ENCODE data around the gene TMEM37. TPM values are rescaled to one million over a fixed set of nuclear protein-coding genes. Genes with fewer than 3 reads are reported as not detected.

TMEM37 gene
- total RNA-seq, 1 donor from 2014 or later = not detected

- FAIRE-seq (no peak), DNase-seq (ENCODE audit: low read depth) (no peak)
- no peak overlapping the region for H3K4me3 ChIP-seq (ENCODE audit: low read depth, low read length)
- no peaks in the 10 kb centered on the region for H3K27me3 ChIP-seq (ENCODE audit: control insufficient read depth, insufficient read depth, low read length)
- TF ChIP-seq, protein P1, sequence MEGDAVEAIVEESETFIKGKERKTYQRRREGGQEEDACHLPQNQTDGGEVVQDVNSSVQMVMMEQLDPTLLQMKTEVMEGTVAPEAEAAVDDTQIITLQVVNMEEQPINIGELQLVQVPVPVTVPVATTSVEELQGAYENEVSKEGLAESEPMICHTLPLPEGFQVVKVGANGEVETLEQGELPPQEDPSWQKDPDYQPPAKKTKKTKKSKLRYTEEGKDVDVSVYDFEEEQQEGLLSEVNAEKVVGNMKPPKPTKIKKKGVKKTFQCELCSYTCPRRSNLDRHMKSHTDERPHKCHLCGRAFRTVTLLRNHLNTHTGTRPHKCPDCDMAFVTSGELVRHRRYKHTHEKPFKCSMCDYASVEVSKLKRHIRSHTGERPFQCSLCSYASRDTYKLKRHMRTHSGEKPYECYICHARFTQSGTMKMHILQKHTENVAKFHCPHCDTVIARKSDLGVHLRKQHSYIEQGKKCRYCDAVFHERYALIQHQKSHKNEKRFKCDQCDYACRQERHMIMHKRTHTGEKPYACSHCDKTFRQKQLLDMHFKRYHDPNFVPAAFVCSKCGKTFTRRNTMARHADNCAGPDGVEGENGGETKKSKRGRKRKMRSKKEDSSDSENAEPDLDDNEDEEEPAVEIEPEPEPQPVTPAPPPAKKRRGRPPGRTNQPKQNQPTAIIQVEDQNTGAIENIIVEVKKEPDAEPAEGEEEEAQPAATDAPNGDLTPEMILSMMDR (IDR thresholded peaks at IDR 0.05; ENCODE audit: insufficient read depth, low read length, severe bottlenecking) = no peak
- no peaks in the 10 kb centered on the region for H3K36me3 ChIP-seq (ENCODE audit: control insufficient read depth, insufficient read depth, low read length)
Measured at GRCh38 chr2:119441376-119442225, 9.9 kb downstream of the TMEM37 start.

DNA sequence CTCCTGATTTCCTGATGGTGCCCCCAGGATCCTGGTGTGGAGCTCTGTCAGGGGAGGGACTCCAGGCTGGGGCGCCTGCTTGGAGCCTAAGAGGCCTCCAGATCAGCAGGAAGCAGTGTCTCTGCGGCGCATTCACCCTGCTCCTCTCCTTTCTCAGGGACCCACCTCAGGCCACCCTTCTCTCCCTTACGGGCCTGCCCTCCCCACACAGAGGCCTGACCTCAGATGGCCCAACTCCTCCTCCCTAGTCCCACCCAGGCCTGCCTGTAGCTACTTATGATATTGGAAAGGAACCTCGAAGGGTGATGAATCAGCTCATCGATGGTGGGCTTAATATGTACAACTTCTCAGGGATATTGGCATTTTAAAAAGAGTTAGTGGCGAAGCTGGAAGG is 10.6 kb downstream of the TMEM37 start:
- FAIRE-seq = no peak
- no peak for DNase-seq (ENCODE audit: low read depth)
- Histone ChIP-seq H3K27me3 (ENCODE audit: control insufficient read depth, insufficient read depth, low read length) (no peaks in the 10 kb centered on the region), H3K36me3 (ENCODE audit: control insufficient read depth, insufficient read depth, low read length) (no peaks in the 10 kb centered on the region), H3K4me3 (ENCODE audit: low read depth, low read length) (no peak overlapping the region)
- TF ChIP-seq, protein P1 (IDR thresholded peaks at IDR 0.05; ENCODE audit: insufficient read depth, low read length, severe bottlenecking) = no peak

DNA sequence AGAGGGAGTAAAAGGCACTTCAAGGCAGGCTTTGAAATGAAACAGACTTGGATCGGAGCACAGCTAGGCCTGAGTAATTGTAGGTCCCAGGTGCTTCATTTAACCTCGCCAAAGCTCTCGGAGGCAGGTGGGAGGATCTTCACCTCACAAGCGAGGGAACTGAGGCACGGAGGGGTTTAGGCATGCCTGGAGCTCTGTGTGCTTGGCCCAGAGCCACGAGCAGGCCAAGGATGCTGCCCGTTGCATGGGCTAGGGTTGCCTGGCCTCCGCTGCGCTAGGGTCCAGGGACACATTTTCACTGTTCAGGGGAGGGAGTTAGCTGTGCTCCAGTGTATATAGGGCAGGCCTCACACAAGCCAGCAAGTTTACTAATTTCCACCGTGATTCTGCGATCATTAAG is 11.2 kb downstream of the TMEM37 start:
- TF ChIP-seq, protein P1 (IDR thresholded peaks at IDR 0.05; ENCODE audit: insufficient read depth, low read length, severe bottlenecking) = no peak
- Histone ChIP-seq H3K4me3 (ENCODE audit: low read depth, low read length) (no peak overlapping the region), H3K36me3 (ENCODE audit: control insufficient read depth, insufficient read depth, low read length) (no peaks in the 10 kb centered on the region), H3K27me3 (ENCODE audit: control insufficient read depth, insufficient read depth, low read length) (no peaks in the 10 kb centered on the region)
- no peak for FAIRE-seq
- no peak for DNase-seq (ENCODE audit: low read depth)

DNA sequence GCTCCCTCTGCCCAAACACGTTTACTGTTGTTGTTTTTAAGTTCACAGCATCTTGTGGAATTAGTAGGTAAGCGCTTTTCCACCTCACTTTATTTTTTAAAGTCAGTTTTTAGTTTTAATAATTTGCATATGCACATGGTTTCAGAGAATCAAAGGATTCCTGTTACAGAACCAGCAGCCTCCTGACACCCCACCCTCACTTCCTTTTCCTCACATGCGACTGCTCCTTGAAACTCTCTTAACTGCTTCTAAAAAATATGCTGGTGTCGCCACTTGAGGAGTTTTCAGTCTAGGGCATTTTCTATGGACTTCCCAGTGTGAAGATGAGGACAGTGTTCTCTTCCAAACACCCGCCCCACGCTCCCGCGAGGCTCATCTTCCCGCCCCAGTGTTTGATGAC is 14.4 kb downstream of the TMEM37 start:
- TF ChIP-seq, protein P1 (IDR thresholded peaks at IDR 0.05; ENCODE audit: insufficient read depth, low read length, severe bottlenecking) = no peak
- FAIRE-seq (no peak), DNase-seq (ENCODE audit: low read depth) (no peak)
- no peaks in the 10 kb centered on the region for H3K27me3 ChIP-seq (ENCODE audit: control insufficient read depth, insufficient read depth, low read length)
- no peaks in the 10 kb centered on the region for H3K36me3 ChIP-seq (ENCODE audit: control insufficient read depth, insufficient read depth, low read length)
- no peak overlapping the region for H3K4me3 ChIP-seq (ENCODE audit: low read depth, low read length)

DNA sequence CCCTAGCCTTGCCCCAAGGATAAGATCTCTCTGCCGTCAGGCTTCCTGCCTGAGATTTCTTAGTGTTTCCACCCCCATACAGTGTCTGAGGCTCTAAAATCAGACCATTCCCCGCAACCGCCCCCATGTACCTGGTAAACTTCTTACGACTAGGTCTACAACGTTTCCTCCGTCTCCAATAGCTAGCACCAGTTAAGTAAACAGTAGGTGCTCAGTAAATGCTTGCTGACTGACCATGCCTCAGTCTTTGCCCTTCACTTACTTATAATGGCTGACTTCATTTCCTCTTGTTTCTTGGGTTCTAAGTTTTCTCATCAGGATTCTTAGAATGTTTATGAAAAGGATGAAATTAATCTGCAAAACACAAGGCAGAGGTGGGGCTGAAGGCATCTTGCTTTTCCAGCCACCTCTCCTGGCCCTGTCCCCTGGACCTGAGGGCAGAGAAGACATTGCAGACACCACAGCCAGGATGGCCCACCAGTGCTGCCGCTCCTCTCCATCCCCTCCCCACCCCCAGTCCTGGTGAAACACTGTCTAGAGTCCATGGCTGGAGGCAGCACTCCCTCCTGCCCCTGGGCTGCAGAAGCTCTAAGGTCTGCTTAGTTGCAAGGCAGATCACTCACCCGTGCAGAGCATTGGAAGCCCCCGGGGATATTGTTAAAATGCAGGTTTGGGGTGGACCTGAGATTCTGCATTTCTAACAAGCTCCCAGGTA is 16.9 kb downstream of the TMEM37 start:
- no peaks in the 10 kb centered on the region for H3K27me3 ChIP-seq (ENCODE audit: control insufficient read depth, insufficient read depth, low read length)
- no peaks in the 10 kb centered on the region for H3K36me3 ChIP-seq (ENCODE audit: control insufficient read depth, insufficient read depth, low read length)
- no peak for FAIRE-seq

More for the DNA sequence above, 16.9 kb downstream of the TMEM37 start:
- no peak for DNase-seq (ENCODE audit: low read depth)
- TF ChIP-seq, protein P1 (IDR thresholded peaks at IDR 0.05; ENCODE audit: insufficient read depth, low read length, severe bottlenecking) = no peak
- no peak overlapping the region for H3K4me3 ChIP-seq (ENCODE audit: low read depth, low read length)
